ENCODE measurements around the gene APC2.
"Not testable (repeated sequence)": the region's sequence is repeated elsewhere in the genome, so short reads cannot be mapped to it uniquely, and the experiment has no call there.

The APC2 gene

DNA sequence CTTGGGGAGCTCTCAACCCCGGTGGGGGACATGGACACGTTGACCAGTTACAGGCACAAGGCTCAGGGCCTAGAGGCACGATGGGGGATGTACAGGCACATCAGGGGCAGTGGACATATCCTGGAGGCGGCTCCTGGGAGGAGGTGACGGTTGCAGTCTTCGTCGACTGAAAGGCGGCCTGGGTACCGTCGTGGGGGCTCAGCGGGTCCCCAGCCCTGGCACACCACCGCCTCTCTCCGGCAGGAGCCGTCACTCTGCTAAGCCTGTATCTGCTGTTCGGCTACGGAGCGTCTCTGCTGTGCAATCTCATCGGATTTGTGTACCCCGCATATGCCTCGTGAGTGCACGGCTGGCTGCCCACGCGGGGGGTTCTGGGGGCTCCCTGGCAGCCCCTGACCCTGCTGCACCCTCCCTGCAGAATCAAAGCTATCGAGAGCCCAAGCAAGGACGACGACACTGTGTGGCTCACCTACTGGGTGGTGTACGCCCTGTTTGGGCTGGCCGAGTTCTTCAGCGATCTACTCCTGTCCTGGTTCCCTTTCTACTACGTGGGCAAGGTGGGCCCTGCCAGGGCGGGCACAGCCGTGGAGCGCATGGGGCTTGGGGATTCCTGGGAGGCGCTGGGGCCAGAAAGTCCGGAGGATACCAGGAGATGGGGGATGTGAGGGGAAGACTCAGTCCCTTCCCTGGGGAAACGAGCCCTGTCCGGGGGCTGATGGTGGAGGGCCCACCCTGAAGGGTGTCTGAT, 45.3 kb downstream of the APC2 start:
- Histone ChIP-seq H3K36me3 (ENCODE audit: control insufficient read depth, low read depth, low read length) (no peaks in the 10 kb centered on the region), H3K27ac (ENCODE audit: low read length) (no peak overlapping the region), H3K9me3 (ENCODE audit: control insufficient read depth, low read depth, low read length) (no peaks in the 10 kb centered on the region), H3K4me3 (ENCODE audit: low read length) (no peak overlapping the region), H3K4me1 (ENCODE audit: control insufficient read depth, low read depth, low read length) (no peaks in the 10 kb centered on the region), H3K27me3 (ENCODE audit: control insufficient read depth, insufficient read depth, low read length) (peaks cover 22% of the 10 kb centered on the region), H3K9ac (ENCODE audit: low read length) (no peak overlapping the region)

DNA sequence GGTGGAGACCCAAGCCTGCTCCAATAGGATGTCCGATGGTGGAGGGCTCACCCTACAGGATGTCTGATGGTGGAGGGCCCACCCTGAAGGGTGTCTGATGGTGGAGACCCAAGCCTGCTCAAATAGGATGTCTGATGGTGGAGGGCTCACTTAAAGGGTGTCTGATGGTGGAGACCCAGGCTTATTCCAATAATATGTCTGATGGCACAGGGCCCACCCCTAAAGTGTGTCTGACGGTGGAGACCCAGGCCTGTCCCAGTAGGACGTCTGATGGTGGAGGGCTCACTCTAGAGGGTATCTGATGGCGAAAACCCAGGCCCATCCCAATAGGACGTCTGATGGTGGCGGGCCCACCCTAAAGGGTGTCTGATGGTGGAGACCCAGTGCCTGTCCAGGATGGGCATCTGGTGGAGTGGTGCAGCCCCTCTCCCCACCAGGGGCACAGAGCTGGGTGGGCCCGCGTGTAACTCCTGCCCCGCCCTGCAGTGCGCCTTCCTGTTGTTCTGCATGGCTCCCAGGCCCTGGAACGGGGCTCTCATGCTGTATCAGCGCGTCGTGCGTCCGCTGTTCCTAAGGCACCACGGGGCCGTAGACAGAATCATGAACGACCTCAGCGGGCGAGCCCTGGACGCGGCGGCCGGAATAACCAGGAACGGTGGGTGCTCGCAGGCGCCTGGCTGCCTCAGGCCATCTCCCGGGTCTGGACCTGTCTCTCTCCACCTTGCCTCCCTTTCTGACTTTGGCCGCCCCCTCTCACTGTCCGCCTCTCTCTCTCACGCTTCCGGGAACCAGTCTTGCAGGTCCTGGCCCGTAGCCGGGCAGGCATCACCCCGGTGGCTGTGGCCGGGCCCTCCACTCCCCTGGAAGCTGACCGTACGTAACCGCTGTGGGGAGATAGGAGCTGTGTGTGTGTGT, 46.1 kb downstream of the APC2 start:
- peaks cover 22% of the 10 kb centered on the region for H3K27me3 ChIP-seq (ENCODE audit: control insufficient read depth, insufficient read depth, low read length)
- no peak overlapping the region for H3K9ac ChIP-seq (ENCODE audit: low read length)
- no peaks in the 10 kb centered on the region for H3K36me3 ChIP-seq (ENCODE audit: control insufficient read depth, low read depth, low read length)
- H3K27ac ChIP-seq (ENCODE audit: low read length), result no peak overlapping the region
- H3K9me3 ChIP-seq (ENCODE audit: control insufficient read depth, low read depth, low read length), result no peaks in the 10 kb centered on the region
- no peaks in the 10 kb centered on the region for H3K4me1 ChIP-seq (ENCODE audit: control insufficient read depth, low read depth, low read length)
- no peak overlapping the region for H3K4me3 ChIP-seq (ENCODE audit: low read length)

GRCh38 chr19:1496714-1497577, 47.0 kb downstream of the APC2 start:
- Histone ChIP-seq H3K9ac (ENCODE audit: low read length) (no peak overlapping the region), H3K4me1 (ENCODE audit: control insufficient read depth, low read depth, low read length) (no peaks in the 10 kb centered on the region), H3K9me3 (ENCODE audit: control insufficient read depth, low read depth, low read length) (no peaks in the 10 kb centered on the region), H3K27me3 (ENCODE audit: control insufficient read depth, insufficient read depth, low read length) (peaks cover 13% of the 10 kb centered on the region), H3K27ac (ENCODE audit: low read length) (no peak overlapping the region), H3K36me3 (ENCODE audit: control insufficient read depth, low read depth, low read length) (no peaks in the 10 kb centered on the region), H3K4me3 (ENCODE audit: low read length) (no peak overlapping the region)

DNA sequence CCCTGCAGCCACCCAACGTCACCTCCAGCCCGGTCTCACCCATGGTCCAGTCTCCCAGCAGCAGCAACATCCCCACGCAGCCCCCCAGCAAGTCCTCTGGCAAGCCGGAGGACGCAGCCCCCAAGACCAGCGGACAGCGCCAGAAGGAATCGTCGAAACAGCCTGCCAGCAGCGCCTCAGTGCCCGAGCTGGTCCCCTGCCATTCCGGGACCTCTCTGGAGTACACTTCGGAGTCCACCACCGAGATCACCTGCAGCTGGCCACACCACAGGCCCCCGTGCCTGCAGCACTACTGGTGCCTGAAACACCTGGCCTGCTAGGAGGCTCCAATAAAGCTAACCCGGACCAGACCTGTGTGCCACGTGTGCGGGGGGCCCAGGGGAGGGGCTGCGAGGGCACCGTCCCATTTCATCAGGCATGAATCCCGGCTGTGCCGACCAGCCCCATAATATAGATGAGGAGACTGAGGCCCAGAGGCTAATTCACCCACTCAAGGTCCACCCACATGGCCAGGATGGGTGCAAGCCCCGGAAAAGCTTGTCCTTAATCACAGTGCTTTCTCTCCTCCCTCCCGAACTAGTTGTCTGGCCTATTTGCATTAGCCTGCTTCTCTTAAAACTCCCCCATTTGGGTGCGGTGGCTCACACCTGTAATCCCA, 47.8 kb downstream of the APC2 start:
- no peaks in the 10 kb centered on the region for H3K36me3 ChIP-seq (ENCODE audit: control insufficient read depth, low read depth, low read length)
- H3K9ac ChIP-seq (ENCODE audit: low read length), result no peak overlapping the region
- no peak overlapping the region for H3K4me3 ChIP-seq (ENCODE audit: low read length)
- H3K9me3 ChIP-seq (ENCODE audit: control insufficient read depth, low read depth, low read length), result no peaks in the 10 kb centered on the region
- no peak overlapping the region for H3K27ac ChIP-seq (ENCODE audit: low read length)
- peaks cover 7% of the 10 kb centered on the region for H3K27me3 ChIP-seq (ENCODE audit: control insufficient read depth, insufficient read depth, low read length)
- H3K4me1 ChIP-seq (ENCODE audit: control insufficient read depth, low read depth, low read length), result no peaks in the 10 kb centered on the region

GRCh38 chr19:1499231-1499630, 49.3 kb downstream of the APC2 start:
- H3K36me3 ChIP-seq (ENCODE audit: control insufficient read depth, low read depth, low read length); H3K9ac ChIP-seq (ENCODE audit: low read length); H3K4me1 ChIP-seq (ENCODE audit: control insufficient read depth, low read depth, low read length); H3K9me3 ChIP-seq (ENCODE audit: control insufficient read depth, low read depth, low read length); H3K27ac ChIP-seq (ENCODE audit: low read length); H3K4me3 ChIP-seq (ENCODE audit: low read length): not testable (repeated sequence)
- peaks cover 17% of the 10 kb centered on the region for H3K27me3 ChIP-seq (ENCODE audit: control insufficient read depth, insufficient read depth, low read length)

DNA sequence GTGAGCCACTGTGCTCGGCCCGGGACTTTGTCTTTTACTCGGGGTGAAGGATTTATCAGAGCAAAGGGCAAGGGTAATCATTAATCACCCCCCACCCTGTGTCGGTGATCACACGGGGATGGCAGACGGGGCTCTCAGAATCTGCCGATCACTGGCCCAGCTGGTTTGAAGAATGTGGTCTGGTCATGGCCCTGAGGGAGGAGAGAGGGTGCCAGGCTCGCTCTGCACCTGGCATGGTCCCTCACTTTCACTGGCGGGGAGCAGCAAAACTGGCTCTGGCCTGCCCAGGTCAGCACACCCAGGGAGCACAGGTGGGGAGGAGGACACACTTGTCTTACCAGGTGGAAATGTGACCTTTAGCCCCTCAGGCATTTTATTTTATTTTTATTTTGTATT, 51.3 kb downstream of the APC2 start:
- H3K4me3 ChIP-seq (ENCODE audit: low read length), result no peak overlapping the region
- H3K9ac ChIP-seq (ENCODE audit: low read length), result no peak overlapping the region
- H3K27me3 ChIP-seq (ENCODE audit: control insufficient read depth, insufficient read depth, low read length), result peaks cover 28% of the 10 kb centered on the region
- no peaks in the 10 kb centered on the region for H3K4me1 ChIP-seq (ENCODE audit: control insufficient read depth, low read depth, low read length)
- no peaks in the 10 kb centered on the region for H3K9me3 ChIP-seq (ENCODE audit: control insufficient read depth, low read depth, low read length)
- no peak overlapping the region for H3K27ac ChIP-seq (ENCODE audit: low read length)
- H3K36me3 ChIP-seq (ENCODE audit: control insufficient read depth, low read depth, low read length), result no peaks in the 10 kb centered on the region

- H3K27ac ChIP-seq (ENCODE audit: low read length), result no peak overlapping the region
- no peak overlapping the region for H3K4me3 ChIP-seq (ENCODE audit: low read length)
Observed at GRCh38 chr19:1502433-1503088, 52.6 kb downstream of the APC2 start.

GRCh38 chr19:1503089-1503924, 53.4 kb downstream of the APC2 start:
- Histone ChIP-seq H3K27ac (ENCODE audit: low read length) (no peak overlapping the region), H3K9ac (ENCODE audit: low read length) (no peak overlapping the region), H3K27me3 (ENCODE audit: control insufficient read depth, insufficient read depth, low read length) (peaks cover 28% of the 10 kb centered on the region), H3K9me3 (ENCODE audit: control insufficient read depth, low read depth, low read length) (no peaks in the 10 kb centered on the region), H3K36me3 (ENCODE audit: control insufficient read depth, low read depth, low read length) (no peaks in the 10 kb centered on the region), H3K4me1 (ENCODE audit: control insufficient read depth, low read depth, low read length) (no peaks in the 10 kb centered on the region), H3K4me3 (ENCODE audit: low read length) (no peak overlapping the region)

More at GRCh38 chr19:1502433-1503088, 52.6 kb downstream of the APC2 start:
- Histone ChIP-seq H3K9me3 (ENCODE audit: control insufficient read depth, low read depth, low read length) (no peaks in the 10 kb centered on the region), H3K36me3 (ENCODE audit: control insufficient read depth, low read depth, low read length) (no peaks in the 10 kb centered on the region), H3K4me1 (ENCODE audit: control insufficient read depth, low read depth, low read length) (no peaks in the 10 kb centered on the region), H3K27me3 (ENCODE audit: control insufficient read depth, insufficient read depth, low read length) (peaks cover 28% of the 10 kb centered on the region), H3K9ac (ENCODE audit: low read length) (no peak overlapping the region)

DNA sequence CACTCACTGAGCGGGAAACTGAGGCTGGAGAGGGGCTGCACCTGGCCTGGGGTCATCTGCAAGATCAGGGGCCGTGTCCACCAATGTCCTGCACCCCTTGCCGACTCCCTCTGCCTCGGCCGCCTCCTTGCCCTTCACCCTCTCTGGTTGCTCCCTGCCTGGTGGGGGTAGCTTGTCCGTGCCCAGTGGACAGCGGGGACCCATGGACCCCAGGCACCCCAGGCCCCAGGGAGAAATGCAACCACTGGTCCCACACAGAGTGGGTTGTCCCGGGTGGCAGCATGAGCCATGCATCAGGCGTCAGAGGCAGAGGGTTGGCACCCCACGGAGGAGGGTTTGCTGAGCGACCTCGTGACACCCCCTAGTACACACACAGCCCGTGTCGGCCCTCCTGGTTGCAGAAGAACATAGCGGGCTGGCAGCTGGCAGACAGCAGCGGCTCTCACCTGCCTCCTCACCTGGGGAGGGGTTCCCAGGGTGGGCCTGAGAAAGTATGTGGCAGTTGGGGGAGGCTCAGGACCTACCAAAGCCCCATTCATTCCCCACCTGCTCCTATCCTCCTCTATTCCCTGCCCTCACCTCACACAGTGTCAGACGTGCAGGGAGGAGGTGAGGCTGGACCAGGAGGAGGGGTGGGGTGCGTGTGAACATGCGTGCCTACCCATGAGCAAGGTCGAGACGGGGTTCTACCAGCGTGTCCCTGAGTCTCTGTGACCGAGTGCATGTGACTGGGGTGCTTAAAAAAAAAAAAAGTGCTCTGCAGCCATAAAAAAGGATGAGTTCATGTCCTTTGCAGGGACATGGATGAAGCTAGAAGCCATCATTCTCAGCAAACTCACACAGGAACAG, 54.2 kb downstream of the APC2 start:
- Histone ChIP-seq H3K4me3 (ENCODE audit: low read length) (no peak overlapping the region), H3K4me1 (ENCODE audit: control insufficient read depth, low read depth, low read length) (no peaks in the 10 kb centered on the region), H3K36me3 (ENCODE audit: control insufficient read depth, low read depth, low read length) (no peaks in the 10 kb centered on the region), H3K27me3 (ENCODE audit: control insufficient read depth, insufficient read depth, low read length) (peaks cover 29% of the 10 kb centered on the region), H3K27ac (ENCODE audit: low read length) (no peak overlapping the region), H3K9ac (ENCODE audit: low read length) (no peak overlapping the region), H3K9me3 (ENCODE audit: control insufficient read depth, low read depth, low read length) (no peaks in the 10 kb centered on the region)
